HG03342 (cell line): ENCODE data around the gene DAB2IP.

Experiments used
- ATAC-seq: cut with Tn5 transposase; IDR thresholded peaks from one replicate; pipeline ENCODE4 v1.9.1; 2021; ENCODE audit warnings: mild to moderate bottlenecking, moderate library complexity; ENCODE audit not compliant: unreplicated experiment

Gene DAB2IP

DNA sequence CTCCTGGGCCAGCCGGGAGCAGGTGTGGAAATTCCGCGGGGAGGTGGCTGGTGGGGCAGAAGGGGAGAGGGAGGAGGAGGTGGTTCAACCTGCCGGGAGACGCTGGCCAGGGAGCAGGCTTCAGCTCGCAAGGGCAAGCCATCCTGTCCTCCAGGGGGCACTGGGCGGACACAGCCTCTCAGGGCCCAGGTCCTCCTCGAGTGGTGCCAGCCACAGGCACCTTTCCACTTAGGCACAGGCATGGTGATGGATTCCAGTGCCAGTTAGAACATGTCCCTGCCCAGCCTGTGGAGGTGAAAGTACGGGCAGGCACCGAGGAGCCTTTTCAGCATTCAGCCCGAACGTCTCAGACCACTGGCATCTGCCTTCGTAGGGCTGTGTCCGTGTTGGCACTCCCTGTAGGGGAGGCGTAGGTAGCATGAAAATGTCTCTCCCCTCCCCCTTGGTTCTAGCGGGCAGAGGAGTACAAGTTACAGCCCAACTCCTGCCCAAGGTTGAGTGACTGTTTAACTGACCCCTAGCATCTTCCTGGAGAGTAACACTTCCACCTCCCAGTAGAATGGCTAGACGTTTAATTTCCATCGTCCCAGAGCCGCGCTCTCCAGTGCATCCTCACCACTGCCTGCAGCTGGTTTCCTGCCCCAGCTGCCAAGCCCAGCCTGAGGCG lies 48.9 kb downstream of the DAB2IP start:
- ATAC-seq, result no peak

- no peak for ATAC-seq
Measured at GRCh38 chr9:121700832-121701419, 49.5 kb downstream of the DAB2IP start.

DNA sequence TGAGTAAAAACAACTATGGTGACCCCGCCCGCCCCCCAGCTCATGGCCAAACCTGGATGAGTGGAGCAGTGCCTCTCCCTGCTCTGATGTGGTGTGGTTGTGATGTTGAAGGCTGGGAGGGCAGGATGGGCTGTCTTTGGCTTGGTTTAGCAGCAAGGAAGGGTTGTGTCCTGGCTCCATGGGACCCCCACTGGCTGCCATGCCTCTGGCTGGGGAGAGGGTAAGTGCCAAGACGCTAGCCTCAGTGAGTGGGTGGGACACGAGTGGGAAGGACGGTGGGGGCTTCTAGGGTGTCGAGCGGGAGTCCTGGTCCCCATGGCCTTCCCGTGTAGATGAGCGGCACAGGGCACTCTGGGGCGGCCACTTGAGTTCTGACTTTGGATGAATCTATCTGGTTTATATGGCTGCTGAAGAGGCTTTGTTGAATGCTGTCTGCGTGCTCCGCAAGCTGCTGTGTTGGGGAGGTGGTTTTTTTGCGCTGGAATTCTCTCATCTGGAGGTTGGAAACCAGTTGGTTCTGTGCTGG lies 50.4 kb downstream of the DAB2IP start:
- no peak for ATAC-seq

DNA sequence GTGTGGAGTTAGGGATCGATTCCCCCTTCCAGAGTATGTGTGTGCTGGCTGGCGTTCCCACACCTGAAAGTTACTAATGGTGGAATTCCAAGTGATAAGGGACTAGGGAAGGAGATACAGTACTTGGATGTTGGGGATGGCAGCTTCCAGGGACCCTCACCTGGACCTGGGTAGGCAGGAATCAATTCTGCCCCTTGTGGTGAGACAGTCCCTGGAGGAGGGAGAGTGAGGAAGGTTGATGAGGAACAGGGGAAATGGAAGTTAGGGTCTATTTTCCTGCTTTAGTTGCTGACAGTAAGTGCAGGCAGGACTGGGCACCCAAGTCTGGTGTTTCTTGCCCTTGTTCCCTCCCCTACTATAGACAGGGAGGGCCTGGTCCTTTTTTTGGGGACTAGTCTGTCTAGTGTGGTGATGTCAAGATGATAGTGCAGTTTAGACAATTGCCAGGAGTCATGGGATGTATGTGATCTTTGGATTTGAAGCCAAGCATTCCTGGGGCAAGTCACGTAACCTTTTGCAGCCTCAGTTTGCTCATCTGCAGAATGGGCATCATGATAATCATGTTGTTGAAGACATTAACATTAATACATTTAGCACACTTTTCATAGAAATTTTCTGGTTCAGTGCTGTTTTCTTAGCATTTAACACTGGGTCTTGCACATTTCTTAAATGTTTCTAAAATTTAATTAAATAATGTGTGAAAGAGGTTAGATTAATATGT lies 51.7 kb downstream of the DAB2IP start:
- no peak for ATAC-seq

DNA sequence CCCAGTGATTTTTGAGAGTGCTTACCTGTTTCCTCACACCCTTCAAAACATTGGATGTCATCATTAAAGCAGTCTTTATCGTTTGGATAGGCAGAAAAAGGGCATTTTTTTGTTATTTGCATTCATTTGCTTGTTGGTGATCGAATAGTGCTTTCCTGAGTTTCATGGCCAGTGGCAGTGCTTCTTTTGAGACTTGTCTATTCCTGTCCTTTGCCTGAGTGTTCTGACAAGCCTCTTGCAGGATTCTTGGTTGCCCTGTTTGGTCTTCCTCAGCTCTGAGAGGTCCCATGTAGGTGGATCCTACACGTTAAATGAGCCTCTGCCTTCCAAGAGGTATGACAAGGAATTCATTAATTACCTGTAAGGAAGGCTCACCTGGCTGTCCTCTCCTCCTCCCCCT lies 52.8 kb downstream of the DAB2IP start:
- ATAC-seq, result no peak

DNA sequence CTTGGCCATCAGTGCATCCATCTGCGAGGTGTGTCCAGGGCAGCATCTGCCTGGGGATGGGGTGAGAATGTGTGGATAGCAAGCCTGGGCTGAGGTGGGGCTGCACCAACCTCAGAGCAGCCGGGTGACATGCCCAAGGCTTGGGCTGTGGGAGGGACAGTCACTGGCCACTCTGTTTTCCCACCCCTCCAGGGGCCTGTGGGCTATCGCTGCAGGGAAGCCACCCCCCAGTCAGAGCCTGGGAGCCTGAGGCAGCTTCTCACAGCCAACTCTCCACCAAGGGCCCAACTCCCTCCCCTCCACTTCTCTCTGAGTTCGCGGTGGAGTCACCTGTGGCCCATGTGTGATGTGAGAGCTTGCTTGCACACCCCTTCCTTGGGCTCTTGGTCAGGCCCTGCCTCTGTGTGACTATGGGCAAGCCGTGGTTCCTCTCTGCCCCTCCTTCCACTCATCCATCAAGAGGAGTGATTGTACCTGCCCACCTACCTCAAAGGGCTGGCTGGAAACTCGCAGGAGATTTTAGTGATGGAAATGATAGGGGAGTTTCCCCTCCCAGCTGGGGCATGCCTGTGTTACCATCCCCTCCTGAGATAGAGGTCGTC lies 54.8 kb downstream of the DAB2IP start:
- no peak for ATAC-seq

DNA sequence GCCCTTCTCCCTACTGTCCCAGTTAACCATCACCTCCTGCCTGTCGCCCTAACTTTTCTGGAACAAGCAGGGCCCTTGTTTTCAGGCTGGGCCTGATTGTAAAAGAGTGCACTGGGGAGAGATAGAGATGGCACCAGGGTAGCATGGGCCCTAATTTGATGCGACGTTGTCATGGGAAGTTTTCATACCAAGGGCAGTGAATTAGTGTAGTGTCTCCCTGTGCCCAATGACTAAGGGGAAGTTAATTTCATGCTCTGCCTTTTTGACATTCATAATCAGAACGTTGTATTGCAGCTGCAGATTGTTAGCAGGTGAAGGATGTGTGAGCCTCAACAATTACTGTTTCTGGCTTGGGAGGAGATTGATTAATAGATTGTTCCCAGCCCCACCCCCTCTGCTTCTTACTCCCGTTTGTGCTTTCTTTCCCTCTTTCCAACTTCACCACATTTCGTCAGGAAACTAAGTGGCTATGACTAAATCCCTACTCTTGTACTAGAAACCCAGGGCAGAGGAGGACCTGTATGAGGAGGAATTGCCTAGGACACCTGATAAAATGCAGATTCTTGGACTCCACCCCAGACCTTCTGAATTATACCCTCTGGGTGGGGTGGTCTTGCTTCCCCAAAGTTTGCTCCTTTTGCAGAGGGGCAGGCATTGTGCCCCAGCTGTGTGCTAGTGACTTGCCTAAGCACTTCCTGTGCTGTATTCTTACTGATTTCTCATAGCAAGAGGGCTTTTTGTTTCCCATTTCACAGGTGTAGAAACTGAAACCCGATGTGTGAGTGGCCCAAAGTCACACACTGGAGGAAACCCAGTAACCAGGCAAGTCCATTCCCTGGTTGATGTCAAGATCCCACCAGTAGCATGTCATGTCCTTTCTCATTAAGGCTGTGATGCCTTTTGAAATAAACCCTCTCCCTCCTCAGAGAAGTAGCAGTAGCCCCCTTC lies 56.3 kb downstream of the DAB2IP start:
- ATAC-seq, result peak; percentile 94

DNA sequence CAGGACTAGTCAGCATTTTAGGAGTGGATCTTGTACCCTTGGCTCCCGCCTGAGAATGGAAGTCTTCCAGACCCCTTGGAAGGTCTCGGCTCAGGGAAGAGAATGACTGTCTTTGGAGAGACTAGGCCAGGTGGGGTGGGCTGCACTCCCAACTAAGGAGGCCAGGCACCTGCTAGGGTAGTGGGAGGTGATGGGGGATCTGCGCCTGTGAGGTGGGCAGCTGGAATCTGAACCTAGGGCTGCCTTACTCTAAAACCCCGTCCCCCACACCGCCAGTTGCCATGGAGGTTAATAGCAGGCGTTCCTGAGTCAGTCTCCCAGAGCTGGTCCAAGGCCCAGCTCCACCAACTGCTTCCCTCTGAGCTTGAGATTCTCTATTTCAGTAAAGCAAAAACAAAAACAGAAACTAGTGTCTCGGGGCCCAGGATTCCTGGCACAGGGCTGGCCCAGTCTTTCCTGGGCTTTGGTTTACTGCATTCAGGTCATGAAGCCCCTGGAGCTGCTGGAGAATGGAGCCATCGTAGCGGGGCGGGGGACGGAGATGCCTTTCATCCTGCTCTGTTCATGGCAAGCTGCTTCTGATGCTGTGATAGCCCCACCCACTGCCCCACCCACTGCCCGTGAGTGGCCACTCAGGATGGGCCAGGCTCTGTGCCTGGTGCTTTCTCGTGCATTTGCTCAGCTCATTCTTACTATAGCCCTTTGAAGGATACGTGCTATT lies 57.5 kb downstream of the DAB2IP start:
- ATAC-seq, result no peak

GRCh38 chr9:121709798-121710197 lies 58.4 kb downstream of the DAB2IP start:
- ATAC-seq, result no peak

GRCh38 chr9:121711281-121711680 lies 59.8 kb downstream of the DAB2IP start:
- ATAC-seq, result no peak

GRCh38 chr9:121711797-121712196 lies 60.4 kb downstream of the DAB2IP start:
- ATAC-seq, result no peak

GRCh38 chr9:121713400-121714070 lies 62.1 kb downstream of the DAB2IP start:
- ATAC-seq, result no peak

DNA sequence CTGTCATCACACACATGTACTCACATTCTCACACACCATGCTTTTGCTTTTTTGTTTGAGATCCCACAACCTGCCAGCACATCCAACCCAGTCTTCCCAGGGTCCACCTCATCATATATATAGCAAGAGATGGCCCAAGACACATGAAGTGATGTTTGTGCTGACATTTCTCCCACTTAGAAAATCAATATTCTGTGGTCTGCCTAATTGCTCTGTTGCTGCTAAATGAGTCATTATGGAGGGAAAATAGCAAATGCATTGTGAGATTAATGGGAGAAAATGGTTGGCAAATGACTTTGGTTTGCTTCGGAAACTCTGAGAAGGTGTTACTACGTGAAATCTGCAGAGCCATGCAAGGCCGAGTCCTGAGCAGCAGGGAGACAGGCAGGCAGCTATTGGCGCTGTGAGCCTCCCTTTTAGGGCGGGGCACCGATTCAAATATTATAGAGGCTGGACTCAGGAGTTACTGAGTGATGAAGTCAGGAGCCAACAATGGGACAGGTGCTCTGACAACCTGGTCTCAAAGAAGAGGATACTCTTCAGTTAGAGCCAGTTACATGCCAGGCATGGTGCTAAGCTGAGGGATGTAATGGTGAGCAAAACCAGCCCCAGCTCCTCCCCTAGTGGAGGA lies 62.8 kb downstream of the DAB2IP start:
- ATAC-seq, result no peak

DNA sequence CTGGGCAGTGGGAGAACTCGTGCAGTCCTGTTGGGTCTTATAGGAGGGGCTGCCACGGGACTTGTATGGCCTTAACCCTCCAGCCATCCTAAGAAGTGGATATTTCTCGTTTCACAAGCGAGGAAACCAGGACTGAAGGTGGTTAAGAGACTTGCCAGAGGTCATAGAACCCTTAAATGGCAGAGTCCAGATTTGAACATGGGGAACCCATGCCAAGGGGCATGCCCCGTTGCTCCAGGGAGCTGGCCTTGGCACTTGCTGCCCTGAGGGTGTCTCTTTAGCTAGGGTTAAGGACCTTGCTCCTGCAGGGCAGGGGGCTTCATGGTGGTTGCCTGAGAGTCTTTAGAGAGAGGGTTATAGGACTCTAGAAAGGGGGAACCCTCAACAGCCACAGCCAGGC lies 63.4 kb downstream of the DAB2IP start:
- ATAC-seq, result no peak

DNA sequence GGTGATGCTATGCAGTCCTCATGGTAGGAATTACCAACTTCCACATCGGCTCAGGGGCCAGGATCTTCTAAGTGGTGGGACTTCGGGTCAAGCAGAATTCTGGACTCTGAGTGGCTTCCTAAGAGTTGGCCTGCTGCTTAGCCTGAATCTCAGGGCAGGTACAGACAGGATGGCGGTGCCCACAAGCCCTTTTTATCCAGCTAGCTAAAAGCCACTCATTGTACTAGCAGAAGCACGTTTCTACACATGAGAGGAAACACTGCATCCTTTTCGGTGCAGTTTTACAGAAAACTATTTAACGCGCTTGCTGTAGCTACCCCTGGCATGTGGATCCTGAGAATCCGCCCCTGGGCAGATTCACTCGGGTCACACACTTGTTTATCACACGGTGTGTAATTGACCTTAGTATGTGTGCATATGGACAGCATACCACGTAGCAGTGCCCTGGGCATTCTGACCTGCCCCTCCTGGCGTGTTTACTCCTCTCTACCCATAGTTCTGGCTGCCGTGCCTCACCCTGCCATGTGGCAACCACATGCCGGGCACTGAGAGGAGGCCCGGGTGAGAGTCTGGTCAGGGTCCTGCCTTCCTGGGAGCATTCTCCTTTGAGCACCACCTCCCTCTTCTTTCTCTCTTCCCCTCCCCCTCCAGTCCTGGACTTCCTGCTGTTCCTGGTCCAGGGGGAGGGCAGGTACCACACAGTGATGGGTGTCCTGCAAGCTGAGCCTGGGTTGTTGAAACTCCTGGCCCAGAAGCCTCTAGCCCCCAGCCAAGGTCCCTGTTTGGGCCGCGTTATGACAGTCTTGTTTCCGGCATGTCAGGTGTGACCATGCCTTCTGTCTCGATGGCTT lies 65.9 kb downstream of the DAB2IP start:
- ATAC-seq, result no peak

GRCh38 chr9:121718084-121718483 lies 66.7 kb downstream of the DAB2IP start:
- no peak for ATAC-seq

- ATAC-seq, result no peak
Measured at GRCh38 chr9:121718501-121718900, 67.1 kb downstream of the DAB2IP start.
